Esophagus (tissue), 2 donors: ENCODE data around the gene GNS. TPM values are rescaled to one million over a fixed set of nuclear protein-coding genes. Genes with fewer than 3 reads are reported as not detected.

Source experiments
- polyA plus RNA-seq, 2 donors: library from polyadenylated mRNA; stranded (reverse); fragments of 200-250 nt; gene quantifications; one replicate each; pipeline ENCODE4 v1.2.3, GENCODE V29; 2013
- donor health status: healthy with polysubstance abuse.
- donor health status: Bipolar disorder and iron deficiency.

The GNS gene
- polyA plus RNA-seq, 2 donors = 3.3 to 9.9 TPM

Other genes with a start within 250 kb of the GNS start
- 10 to 100 TPM; 12.2 to 12.5 TPM for gene RASSF3, start 148.9 kb downstream of the GNS start, polyA plus RNA-seq
- gene TBC1D30, start 65.2 kb upstream of the GNS start, polyA plus RNA-seq = under 1 TPM; 0.18 to 0.66 TPM